ENCODE data around the gene GRB10. TPM values are rescaled to one million over a fixed set of nuclear protein-coding genes. Genes with fewer than 3 reads are reported as not detected.

Gene GRB10
- total RNA-seq, 2 donors from 2014 or later = 10.3 to 15.1 TPM

GRCh38 chr7:50825465-50825864, 42.8 kb upstream of the GRB10 start:
- H3K9me3 ChIP-seq = no peaks in the 10 kb centered on the region
- H3K27me3 ChIP-seq = no peaks in the 10 kb centered on the region
- no peaks in the 10 kb centered on the region for H3K4me1 ChIP-seq
- H3K9ac ChIP-seq (ENCODE audit: low read depth in 2 of 2, low read length in 2 of 2) = no peak overlapping the region
- no peak for DNase-seq
- H3K36me3 ChIP-seq = no peaks in the 10 kb centered on the region
- intact Hi-C loops (cut with DNase I) = no loop called here
- H3K4me3 ChIP-seq = no peak overlapping the region
- H3K27ac ChIP-seq = no peak overlapping the region
- TF ChIP-seq, protein P1, sequence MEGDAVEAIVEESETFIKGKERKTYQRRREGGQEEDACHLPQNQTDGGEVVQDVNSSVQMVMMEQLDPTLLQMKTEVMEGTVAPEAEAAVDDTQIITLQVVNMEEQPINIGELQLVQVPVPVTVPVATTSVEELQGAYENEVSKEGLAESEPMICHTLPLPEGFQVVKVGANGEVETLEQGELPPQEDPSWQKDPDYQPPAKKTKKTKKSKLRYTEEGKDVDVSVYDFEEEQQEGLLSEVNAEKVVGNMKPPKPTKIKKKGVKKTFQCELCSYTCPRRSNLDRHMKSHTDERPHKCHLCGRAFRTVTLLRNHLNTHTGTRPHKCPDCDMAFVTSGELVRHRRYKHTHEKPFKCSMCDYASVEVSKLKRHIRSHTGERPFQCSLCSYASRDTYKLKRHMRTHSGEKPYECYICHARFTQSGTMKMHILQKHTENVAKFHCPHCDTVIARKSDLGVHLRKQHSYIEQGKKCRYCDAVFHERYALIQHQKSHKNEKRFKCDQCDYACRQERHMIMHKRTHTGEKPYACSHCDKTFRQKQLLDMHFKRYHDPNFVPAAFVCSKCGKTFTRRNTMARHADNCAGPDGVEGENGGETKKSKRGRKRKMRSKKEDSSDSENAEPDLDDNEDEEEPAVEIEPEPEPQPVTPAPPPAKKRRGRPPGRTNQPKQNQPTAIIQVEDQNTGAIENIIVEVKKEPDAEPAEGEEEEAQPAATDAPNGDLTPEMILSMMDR (IDR thresholded peaks at IDR 0.05) = no peak

DNA sequence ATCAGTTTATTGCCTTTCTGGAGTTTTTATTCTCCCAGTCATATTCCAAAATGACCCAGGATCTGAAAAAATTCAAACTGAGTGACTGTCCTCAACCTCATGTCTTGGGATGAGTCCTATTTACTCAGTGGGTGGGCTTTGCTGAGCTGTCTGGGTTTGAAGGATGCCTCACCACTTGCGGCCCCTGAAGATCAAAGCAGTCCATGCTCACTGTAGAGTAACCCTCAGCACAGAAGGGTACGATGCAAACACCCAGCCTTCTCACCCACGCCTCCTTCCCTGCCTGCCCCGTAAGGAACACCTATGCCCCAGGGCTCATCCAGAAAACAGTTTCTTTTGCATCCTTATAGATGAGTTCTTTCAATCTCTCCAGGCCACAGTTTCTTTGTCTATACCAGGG, 42.2 kb upstream of the GRB10 start:
- Histone ChIP-seq H3K9me3 (no peaks in the 10 kb centered on the region), H3K27me3 (no peaks in the 10 kb centered on the region), H3K9ac (ENCODE audit: low read depth in 2 of 2, low read length in 2 of 2) (no peak overlapping the region), H3K4me3 (no peak overlapping the region), H3K27ac (no peak overlapping the region), H3K36me3 (no peaks in the 10 kb centered on the region), H3K4me1 (no peaks in the 10 kb centered on the region)
- intact Hi-C loops (cut with DNase I) = no loop called here
- TF ChIP-seq, protein P1 (IDR thresholded peaks at IDR 0.05) = no peak
- no peak for DNase-seq

DNA sequence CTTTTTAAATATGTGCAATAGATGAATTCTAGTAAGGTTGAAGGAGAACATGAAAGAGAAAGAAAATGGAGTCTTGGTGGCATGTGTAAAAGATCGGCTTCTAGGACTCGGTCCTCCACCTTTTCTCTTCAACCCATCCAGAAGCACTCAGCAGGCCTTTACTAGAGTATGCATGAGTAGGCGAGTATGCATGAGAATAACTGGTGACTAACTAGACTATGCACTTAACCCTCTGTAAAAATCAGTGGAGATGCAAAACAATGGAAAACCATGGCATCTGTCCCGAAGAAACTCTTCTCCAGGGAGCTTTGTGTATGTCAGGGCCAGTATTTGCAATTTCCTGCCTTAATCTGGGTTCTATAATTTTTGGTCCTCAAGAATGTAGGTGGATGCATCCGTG, 40.0 kb upstream of the GRB10 start:
- no peaks in the 10 kb centered on the region for H3K27me3 ChIP-seq
- H3K9me3 ChIP-seq = no peaks in the 10 kb centered on the region
- intact Hi-C loops (cut with DNase I) = no loop called here
- DNase-seq = no peak
- H3K36me3 ChIP-seq = no peaks in the 10 kb centered on the region
- H3K27ac ChIP-seq = no peak overlapping the region
- no peak overlapping the region for H3K9ac ChIP-seq (ENCODE audit: low read depth in 2 of 2, low read length in 2 of 2)
- no peak overlapping the region for H3K4me3 ChIP-seq
- no peaks in the 10 kb centered on the region for H3K4me1 ChIP-seq
- TF ChIP-seq, protein P1 (IDR thresholded peaks at IDR 0.05) = no peak

DNA sequence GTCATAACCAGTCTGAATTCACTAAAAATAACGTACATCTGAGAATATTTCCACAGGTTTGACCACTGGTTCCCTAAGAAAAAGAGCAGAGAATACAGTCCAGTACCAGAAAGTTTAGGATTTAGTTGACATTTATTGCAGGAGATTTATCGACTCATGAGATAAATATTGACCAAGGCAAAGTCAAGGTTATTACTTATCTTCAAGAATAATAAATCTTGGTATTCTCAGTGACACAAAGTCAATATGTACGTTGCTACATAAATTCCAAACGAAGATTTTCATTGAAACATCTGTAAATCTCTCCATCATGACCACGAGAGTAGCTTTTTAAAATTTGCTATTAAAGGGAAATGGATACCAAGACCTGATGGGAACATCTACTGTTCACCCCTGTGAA, 39.4 kb upstream of the GRB10 start:
- TF ChIP-seq, protein P1 (IDR thresholded peaks at IDR 0.05) = no peak
- H3K9me3 ChIP-seq = no peaks in the 10 kb centered on the region
- no peaks in the 10 kb centered on the region for H3K4me1 ChIP-seq
- H3K36me3 ChIP-seq = no peaks in the 10 kb centered on the region
- intact Hi-C loops (cut with DNase I) = no loop called here
- DNase-seq = no peak
- no peak overlapping the region for H3K4me3 ChIP-seq
- H3K9ac ChIP-seq (ENCODE audit: low read depth in 2 of 2, low read length in 2 of 2) = no peak overlapping the region
- no peaks in the 10 kb centered on the region for H3K27me3 ChIP-seq
- H3K27ac ChIP-seq = no peak overlapping the region

- no peaks in the 10 kb centered on the region for H3K36me3 ChIP-seq
- TF ChIP-seq, protein P1 (IDR thresholded peaks at IDR 0.05) = no peak
- no peak overlapping the region for H3K27ac ChIP-seq
- no peaks in the 10 kb centered on the region for H3K9me3 ChIP-seq
- H3K4me3 ChIP-seq = no peak overlapping the region
- H3K9ac ChIP-seq (ENCODE audit: low read depth in 2 of 2, low read length in 2 of 2) = no peak overlapping the region
- H3K27me3 ChIP-seq = no peaks in the 10 kb centered on the region
- no peak for DNase-seq
- no peaks in the 10 kb centered on the region for H3K4me1 ChIP-seq
- intact Hi-C loops (cut with DNase I) = no loop called here
Measured at GRCh38 chr7:50821457-50822008, 38.8 kb upstream of the GRB10 start.

All from colonic mucosa (tissue), 4 donors.